Head of caudate nucleus (tissue), 42 donors: ENCODE results near the gene PTPRE.
A peak's percentile ranks its signal among the peaks of the same experiment; 100 is the strongest.

Experiments used
- DNase-seq, 42 donors: peaks; one replicate each; pipeline versions ENCODE4 v3.0.0 to v3.0.0-alpha.2; 2020 to 2021; ENCODE audit warnings: mixed read lengths in 7 of 42
- intact Hi-C: fragments of 100-400 bp; cut with DNase I; formaldehyde crosslinking; loops from one replicate; pipeline ENCODE4 v1.15.0; 2022

PTPRE gene

DNA sequence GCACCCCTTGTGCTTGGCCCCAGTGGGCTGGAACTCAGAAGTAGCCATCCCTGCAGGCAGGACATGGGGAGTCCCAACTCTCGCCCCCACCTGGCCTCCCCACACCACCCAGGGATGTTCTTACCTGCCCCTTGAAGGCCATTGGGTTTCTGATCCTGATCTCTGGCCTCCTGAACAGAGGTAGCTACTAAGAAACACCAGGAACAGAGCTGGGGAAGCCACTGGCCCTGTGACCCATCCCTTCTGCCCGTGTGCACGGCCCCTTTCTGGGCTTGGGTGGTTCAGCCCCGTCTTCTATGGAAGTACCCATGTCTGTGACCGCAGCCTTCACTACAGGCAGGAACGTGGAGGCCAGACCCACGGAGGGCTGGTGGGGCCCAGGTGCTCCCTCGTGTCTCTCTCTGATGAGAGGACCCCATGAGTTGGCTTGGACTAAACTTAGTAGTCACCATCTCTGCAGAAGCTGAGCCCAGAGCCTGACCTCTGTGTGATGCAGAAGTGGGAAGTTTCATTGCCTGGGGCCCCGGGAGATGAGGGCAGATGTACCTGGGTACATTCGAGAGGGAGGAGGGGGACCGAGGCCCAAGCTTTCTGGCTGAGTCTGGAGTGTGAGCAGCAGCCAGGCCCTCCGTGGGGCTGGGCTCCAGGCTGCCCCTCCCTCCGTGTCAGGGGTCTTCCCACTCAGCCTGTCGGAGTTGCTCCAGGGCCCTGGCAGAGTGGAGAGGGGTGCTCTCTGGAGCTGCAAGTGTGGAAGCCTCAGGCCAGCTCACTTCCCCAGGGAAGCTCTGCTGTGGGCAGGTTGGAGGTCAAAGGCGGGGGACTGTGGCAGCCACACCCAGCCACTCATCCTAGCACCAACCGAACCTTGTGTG is 138.3 kb downstream of the PTPRE start:
- DNase-seq = no peak
- intact Hi-C loops = no loop called here

DNA sequence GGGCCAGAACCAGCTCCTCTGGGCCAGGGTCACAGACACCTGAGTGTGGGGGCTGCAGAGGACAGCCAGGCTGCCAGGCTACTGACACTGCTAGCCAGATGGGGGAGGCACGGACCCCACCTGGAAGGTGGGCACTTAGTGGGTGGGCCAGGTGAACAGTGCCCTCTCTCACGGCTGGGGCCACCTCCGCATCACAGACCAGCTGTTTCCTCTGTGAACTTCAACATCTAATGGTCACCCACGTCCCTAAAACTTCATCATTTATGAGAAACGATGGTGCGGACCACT is 138.9 kb downstream of the PTPRE start:
- intact Hi-C loops = no loop called here
- no peak for DNase-seq

DNA sequence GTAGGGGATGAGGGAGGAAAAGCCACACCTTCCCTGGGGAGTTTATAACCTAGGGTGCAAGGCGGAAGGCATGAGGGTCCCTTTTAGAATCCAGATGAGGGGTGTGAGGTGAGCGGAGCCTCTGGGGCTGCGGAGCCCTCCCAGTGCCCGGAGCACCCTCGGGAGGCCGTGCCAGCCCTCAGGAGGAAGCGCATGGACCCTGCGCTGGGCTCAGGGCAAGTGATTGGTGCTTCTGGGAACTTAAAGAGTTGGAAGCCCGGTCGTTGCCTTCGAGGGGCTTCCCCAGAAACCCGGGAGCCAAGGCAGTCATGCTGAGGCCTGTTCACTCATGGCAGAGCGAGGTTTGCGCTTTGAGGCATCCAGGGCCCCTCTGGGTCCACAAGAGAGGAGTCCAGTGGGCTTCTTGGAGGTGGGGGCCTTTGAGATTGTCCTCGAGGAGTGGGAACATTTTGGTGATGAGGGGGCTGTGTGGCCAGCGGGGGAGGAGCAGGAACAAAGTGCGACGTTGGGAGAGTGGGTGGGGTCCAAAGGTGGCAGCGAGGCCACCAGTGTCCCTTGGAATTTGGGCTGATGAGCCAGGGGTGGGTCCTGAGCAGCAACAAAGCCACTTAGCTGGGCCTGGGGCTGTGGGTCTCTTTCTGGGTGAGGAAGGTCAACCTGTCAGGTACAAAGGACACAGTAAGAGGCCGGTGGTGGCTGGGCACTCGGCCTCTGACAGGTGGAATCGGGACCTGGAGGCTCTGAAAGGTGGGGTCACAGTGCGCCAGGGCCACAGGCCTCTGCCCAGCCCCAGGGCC is 139.5 kb downstream of the PTPRE start:
- intact Hi-C loops = no loop called here
- no peak for DNase-seq

DNA sequence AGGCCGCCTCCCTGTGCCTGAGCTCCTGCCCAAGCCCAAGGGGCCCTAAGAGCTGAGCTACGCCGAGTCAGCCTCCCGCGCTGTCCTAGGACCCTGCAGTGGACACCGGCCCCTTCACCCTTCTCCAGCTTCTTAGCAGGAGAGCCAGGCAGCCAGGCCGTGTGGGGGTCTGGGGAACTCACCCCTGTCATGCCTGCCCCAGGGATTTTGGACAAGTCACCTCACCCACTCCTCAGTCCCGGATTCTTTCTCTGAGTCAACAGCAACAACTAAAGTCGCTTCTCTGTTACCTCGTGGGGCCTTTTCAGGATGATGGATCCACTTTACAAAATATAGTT is 140.0 kb downstream of the PTPRE start:
- DNase-seq = no peak
- intact Hi-C loops = no loop called here

- peak in 41 of 42 donors; percentile 20 to 76 (median 50) for DNase-seq
- intact Hi-C loops = no loop called here
These were observed 140.4 kb downstream of the PTPRE start for GRCh38 chr10:128047351-128047750.

GRCh38 chr10:128047991-128048818 is 141.3 kb downstream of the PTPRE start:
- intact Hi-C loops = no loop called here
- peak in 1 of 42 donors; percentile 31 for DNase-seq

- no peak for DNase-seq
These were observed 141.9 kb downstream of the PTPRE start for GRCh38 chr10:128048819-128049210.

DNA sequence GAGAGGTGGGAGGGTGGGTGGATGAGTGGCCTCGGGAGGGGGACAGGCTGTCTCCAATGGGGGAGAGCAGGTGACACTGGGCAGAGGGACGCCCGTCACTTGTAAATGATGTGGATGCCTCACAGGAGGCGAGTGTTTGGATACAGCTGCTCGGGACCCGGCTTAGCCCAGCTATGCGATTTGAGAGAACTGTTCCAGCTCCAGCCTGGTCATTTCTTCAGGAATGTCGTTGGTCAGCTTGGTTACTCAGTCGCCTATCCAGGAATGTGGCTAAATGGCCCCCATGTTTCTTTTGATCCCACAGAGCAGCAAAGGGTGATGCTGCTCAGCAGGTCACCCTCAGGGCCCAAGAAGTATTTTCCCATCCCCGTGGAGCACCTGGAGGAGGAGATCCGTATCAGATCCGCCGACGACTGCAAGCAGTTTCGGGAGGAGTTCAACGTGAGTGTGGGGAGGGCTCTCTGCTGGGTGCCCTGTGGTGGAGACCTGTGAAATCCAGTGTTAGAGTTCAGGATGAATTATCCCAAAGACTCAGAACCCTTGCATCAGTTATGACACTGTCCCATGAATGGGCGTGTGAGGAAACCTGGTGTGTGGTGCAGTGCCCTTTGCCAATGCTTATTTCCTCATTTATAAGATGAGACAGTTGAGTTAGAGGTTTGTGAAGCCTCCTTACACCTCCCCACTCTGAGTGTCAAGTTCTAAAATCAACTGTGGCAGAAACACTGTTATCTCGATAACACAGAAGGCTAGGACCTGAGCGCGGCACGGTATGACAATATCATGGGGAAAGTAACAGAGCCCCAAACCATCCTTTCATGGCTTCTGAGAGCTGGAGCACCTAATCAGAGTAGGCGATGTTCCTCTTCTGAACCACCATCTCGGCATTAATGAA is 142.6 kb downstream of the PTPRE start:
- no peak for DNase-seq
- intact Hi-C loops = no loop called here

More at GRCh38 chr10:128048819-128049210, 141.9 kb downstream of the PTPRE start:
- intact Hi-C loops = no loop called here

- intact Hi-C loops = no loop called here
- no peak for DNase-seq
These were observed 143.2 kb downstream of the PTPRE start for GRCh38 chr10:128050121-128050516.

GRCh38 chr10:128050936-128051335 is 144.0 kb downstream of the PTPRE start:
- peak in 1 of 42 donors; percentile 29 for DNase-seq
- intact Hi-C loops = no loop called here

GRCh38 chr10:128051548-128051947 is 144.6 kb downstream of the PTPRE start:
- intact Hi-C loops = no loop called here
- peak in 2 of 42 donors; percentile 28 to 35 for DNase-seq

GRCh38 chr10:128052696-128053095 is 145.8 kb downstream of the PTPRE start:
- intact Hi-C loops = no loop called here
- DNase-seq = peak in 1 of 42 donors; percentile 3

DNA sequence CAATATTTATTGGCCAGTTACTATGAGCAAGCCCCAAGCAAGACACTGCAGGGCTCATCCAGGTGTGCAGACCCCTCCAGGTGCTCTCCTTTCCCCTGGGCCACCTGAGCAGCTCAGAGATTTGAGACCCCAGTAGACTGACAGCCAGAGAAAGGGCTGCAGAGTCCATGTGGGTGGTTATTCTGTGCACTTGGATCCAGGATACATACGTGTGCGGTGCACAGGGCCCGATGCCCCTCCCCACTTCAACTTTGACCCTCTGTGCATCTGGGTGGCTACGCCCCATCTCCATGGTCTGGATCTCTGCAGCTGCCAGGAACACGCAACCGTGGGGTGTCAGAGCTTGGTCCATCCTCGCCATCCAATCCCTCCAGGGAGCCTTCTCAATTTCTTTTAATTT is 146.5 kb downstream of the PTPRE start:
- intact Hi-C loops = no loop called here
- DNase-seq = peak in 1 of 42 donors; percentile 37

- intact Hi-C loops = no loop called here
- DNase-seq = peak in 6 of 42 donors; percentile 6 to 53 (median 44)
These were observed 147.5 kb downstream of the PTPRE start for GRCh38 chr10:128054163-128054970.

DNA sequence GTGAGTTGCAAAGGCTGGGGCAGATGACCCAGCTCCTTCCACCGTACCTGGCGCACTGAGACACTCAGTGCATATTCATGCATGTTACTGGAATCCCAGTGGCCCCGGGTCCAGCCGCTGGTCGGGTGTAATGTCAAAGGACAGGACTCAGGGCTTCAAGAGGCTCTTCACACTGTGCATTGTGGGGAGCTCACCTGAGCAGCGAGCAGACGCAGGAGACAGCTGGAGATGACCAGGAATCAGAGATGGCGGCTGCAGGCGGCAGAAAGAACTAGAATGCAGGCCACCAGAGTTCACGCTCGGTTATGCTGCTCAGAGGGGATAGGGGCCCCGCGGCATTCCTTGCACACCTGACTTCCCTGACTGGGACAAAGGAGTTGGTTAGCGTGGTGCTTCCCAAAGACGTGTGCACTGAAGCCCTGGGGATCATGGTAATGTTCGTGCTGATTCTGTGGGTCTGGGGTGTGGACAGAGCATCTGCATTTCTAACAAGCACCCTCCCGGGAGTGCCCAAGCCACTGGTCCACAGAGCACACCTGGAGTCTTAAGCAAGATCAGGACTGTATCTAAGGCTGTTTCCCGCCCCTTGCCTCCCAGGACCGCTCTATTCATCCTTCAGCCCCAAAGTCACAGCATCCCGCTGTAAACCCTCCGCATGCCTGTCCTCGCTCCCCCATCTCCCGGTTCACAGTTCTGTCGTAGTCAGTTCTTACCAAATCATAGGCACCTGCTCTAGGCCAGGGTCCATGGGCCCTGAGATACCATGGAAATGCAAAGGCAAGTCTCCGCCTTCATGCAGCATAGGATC is 148.4 kb downstream of the PTPRE start:
- intact Hi-C loops = no loop called here
- peak in 2 of 42 donors; percentile 3 to 32 for DNase-seq

DNA sequence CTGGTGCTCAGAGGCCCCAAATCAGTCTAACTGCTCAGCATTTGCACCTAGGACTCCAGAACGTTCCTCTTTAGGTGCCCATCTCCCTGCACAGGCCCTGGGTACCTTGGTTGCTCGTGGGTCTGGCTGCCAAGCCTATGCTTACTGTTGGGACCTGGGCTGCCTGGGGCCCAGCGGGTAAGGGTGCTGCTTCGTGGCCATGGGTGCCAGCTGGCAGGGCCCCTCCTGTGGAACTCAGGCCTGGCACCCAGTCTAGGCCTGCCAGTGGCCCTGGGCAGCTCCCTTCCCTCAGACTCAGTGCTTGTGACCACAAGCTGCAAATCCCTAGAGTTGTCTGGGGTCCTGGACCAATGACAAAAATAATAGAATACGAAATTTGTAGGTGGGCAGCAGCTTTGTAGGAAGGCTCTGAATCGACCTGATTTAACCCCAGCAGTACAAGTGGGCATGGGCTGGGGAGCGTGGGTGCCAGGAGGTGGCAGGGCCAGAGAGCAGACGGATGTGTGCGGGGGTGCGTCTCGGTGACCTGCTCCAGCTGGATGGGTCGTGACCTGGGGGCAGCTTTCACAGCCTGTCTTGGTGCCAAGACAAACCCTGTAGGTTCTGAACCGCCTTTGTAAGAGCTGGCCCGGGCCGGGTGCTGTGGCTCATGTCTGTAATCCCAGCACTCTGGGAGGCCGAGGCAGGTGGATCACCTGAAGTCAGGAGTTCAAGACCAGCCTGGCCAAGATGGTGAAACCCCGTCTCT is 149.6 kb downstream of the PTPRE start:
- intact Hi-C loops = no loop called here
- DNase-seq = peak in 2 of 42 donors; percentile 13 to 29
